DND-41 (cell line): ENCODE data around the gene CLEC4A.

Experiments
- CTCF ChIP-seq: IDR thresholded peaks from 2 replicates; pipeline ENCODE4 v1.5.1; 2012; ENCODE audit warnings: borderline replicate concordance, low read length, moderate library complexity, mild to moderate bottlenecking; ENCODE audit not compliant: poor library complexity, severe bottlenecking; ENCODE audit errors: extremely low read depth
- EZH2 ChIP-seq: IDR thresholded peaks from 3 replicates; pipeline ENCODE4 v1.6.1; 2012; ENCODE audit warnings: borderline replicate concordance, low read depth, mild to moderate bottlenecking, moderate library complexity, low read length, inconsistent platforms; ENCODE audit not compliant: severe bottlenecking

GRCh38 chr12:8156845-8157244, 33.4 kb downstream of the CLEC4A start, which contains the start of gene ZNF705A:
- TF ChIP-seq CTCF, result no peak
- no peak for TF ChIP-seq EZH2
